HCT116 (cell line): ENCODE results near the gene GOLT1B. TPM values are rescaled to one million over a fixed set of nuclear protein-coding genes. Genes with fewer than 3 reads are reported as not detected.

Source experiments
- ATAC-seq: fragments of 200-7000 bp; cut with Tn5 transposase; 2 replicates; pipeline ENCODE4 v1.9.1; 2020; ENCODE audit warnings: mild to moderate bottlenecking, moderate library complexity
- BruUV-seq: library from RNA; stranded (reverse); fragments of 400-500 nt; replicated peaks from 2 replicates; lab custom pipeline; 2021; lab: Mats Ljungman, UMichigan
- CTCF ChIA-PET: fragments of 300-600 bp; sonication (Branson Sonifier 250); formaldehyde crosslinking; loops from one replicate; lab custom pipeline; 2021; ENCODE audit warnings: antibody characterized with exemption; lab: Charles Lee
- POLR2A ChIA-PET: fragments of 300-600, 350-600 bp; sonication (Branson Sonifier 250); formaldehyde crosslinking; loops from one replicate; lab custom pipeline; 2021; ENCODE audit warnings: antibody characterized with exemption; lab: Charles Lee
- RAD21 ChIA-PET, 2 experiments: fragments of 300-600 bp; sonication (Branson Sonifier 250); formaldehyde crosslinking; loops; one replicate each; lab custom pipeline; 2023; ENCODE audit warnings: low total read pairs in 2 of 2; ENCODE audit not compliant: uncharacterized antibody in 2 of 2, unreplicated experiment in 2 of 2, low non-redundant PET in 1 of 2; lab: Charles Lee
- DNase-seq: peaks from one replicate; pipeline ENCODE4 v3.0.0-alpha.2; 2010; ENCODE audit warnings: low read depth, low spot score
- H2AFZ ChIP-seq: fragments of 200-600 bp; shearing (Covaris generic), sonication (generic); 2 replicates; pipeline ENCODE4 v1.6.1; 2017; ENCODE audit warnings: low read depth, mixed run types, mixed read lengths, antibody characterized with exemption, low read length; ENCODE audit not compliant: poor library complexity, severe bottlenecking
- H3K27ac ChIP-seq: 2 replicates; pipeline ENCODE4 v1.5.1; 2012; ENCODE audit warnings: low read depth, low read length
- H3K27me3 ChIP-seq: fragments of 200-600 bp; sonication (generic); 2 replicates; pipeline ENCODE4 v1.6.1; 2016; ENCODE audit warnings: mixed run types, low read length, mixed read lengths; ENCODE audit not compliant: insufficient read depth
- H3K36me3 ChIP-seq, 2 experiments: fragments of 200-500 bp in 1 of 2; fragments of 200-600 bp in 1 of 2; sonication (Bioruptor generic) in 1 of 2; sonication (generic) in 1 of 2; 2 replicates each; pipeline versions ENCODE4 v1.5.1 to v1.6.1; 2014 to 2016; ENCODE audit warnings: low read length in 2 of 2, inconsistent platforms in 1 of 2, mixed read lengths in 1 of 2, mixed run types in 1 of 2; ENCODE audit not compliant: insufficient read depth in 2 of 2, control insufficient read depth in 1 of 2
- H3K4me1 ChIP-seq, 2 experiments: fragments of 200-600 bp in 1 of 2; sonication (generic) in 1 of 2; 2 replicates each; pipeline versions ENCODE4 v1.5.1 to v1.6.1; 2012 to 2017; ENCODE audit warnings: low read length in 2 of 2, inconsistent platforms in 1 of 2, mild to moderate bottlenecking in 1 of 2, mixed read lengths in 1 of 2, mixed run types in 1 of 2, moderate library complexity in 1 of 2; ENCODE audit not compliant: insufficient read depth in 2 of 2, control insufficient read depth in 1 of 2
- H3K4me2 ChIP-seq: fragments of 200-600 bp; sonication (generic); 2 replicates; pipeline ENCODE4 v1.6.1; 2017; ENCODE audit warnings: mixed run types, low read length, mixed read lengths
- H3K4me3 ChIP-seq, 2 experiments: fragments of 200-600 bp in 1 of 2; sonication (generic) in 1 of 2; replicated peaks in 1 of 2; 2 replicates each; pipeline ENCODE4 v1.5.1; 2011 to 2016; ENCODE audit warnings: low read length in 2 of 2, control low read depth in 1 of 2, low read depth in 1 of 2, mild to moderate bottlenecking in 1 of 2, mixed read lengths in 1 of 2, mixed run types in 1 of 2
- H3K79me2 ChIP-seq: fragments of 200-600 bp; sonication (generic); 2 replicates; pipeline ENCODE4 v1.6.1; 2017; ENCODE audit warnings: mild to moderate bottlenecking, mixed run types, low read length, moderate library complexity, mixed read lengths; ENCODE audit not compliant: insufficient read depth
- H3K9ac ChIP-seq: fragments of 200-600 bp; sonication (generic); 2 replicates; pipeline ENCODE4 v1.6.1; 2016; ENCODE audit warnings: low read length, mixed read lengths
- H3K9me2 ChIP-seq: fragments of 200-600 bp; sonication (generic), shearing (Covaris generic); 2 replicates; pipeline ENCODE4 v1.6.1; 2017; ENCODE audit warnings: mixed run types, mild to moderate bottlenecking, moderate library complexity; ENCODE audit not compliant: insufficient read depth
- H3K9me3 ChIP-seq, 2 experiments: fragments of 200-500 bp in 1 of 2; fragments of 200-600 bp in 1 of 2; sonication (Bioruptor generic) in 1 of 2; sonication (generic) in 1 of 2; 2 replicates each; pipeline ENCODE4 v1.6.1; 2014 to 2017; ENCODE audit warnings: low read length in 2 of 2, mixed read lengths in 2 of 2, inconsistent platforms in 1 of 2, low read depth in 1 of 2, mild to moderate bottlenecking in 1 of 2, mixed run types in 1 of 2, moderate library complexity in 1 of 2; ENCODE audit not compliant: control insufficient read depth in 1 of 2, insufficient read depth in 1 of 2
- H4K20me1 ChIP-seq: fragments of 200-600 bp; sonication (generic), shearing (Covaris generic); 2 replicates; pipeline ENCODE4 v1.6.1; 2017; ENCODE audit warnings: mixed run types, mild to moderate bottlenecking, moderate library complexity; ENCODE audit not compliant: insufficient read depth
- CBX3 ChIP-seq: IDR thresholded peaks from 2 replicates; pipeline ENCODE4 v1.6.1; 2012; ENCODE audit warnings: low read depth
- CEBPB ChIP-seq: IDR thresholded peaks from 2 replicates; pipeline ENCODE4 v1.6.1; 2012; ENCODE audit warnings: low read depth
- EGR1 ChIP-seq: IDR thresholded peaks from 2 replicates; pipeline ENCODE4 v1.6.1; 2012; ENCODE audit warnings: low read depth
- ELF1 ChIP-seq: IDR thresholded peaks from 2 replicates; pipeline ENCODE4 v1.6.1; 2012; ENCODE audit warnings: low read depth, borderline replicate concordance
- EZH2 ChIP-seq: fragments of 200-600 bp; sonication (generic); IDR thresholded peaks from 2 replicates; pipeline ENCODE4 v1.6.1; 2017; ENCODE audit warnings: antibody characterized with exemption, mixed run types
- JUND ChIP-seq: IDR thresholded peaks from 2 replicates; pipeline ENCODE4 v1.6.1; 2012
- POLR2AphosphoS5 ChIP-seq: IDR thresholded peaks from 2 replicates; pipeline ENCODE4 v1.6.1; 2011; ENCODE audit warnings: mild to moderate bottlenecking, low read depth, low read length, moderate library complexity
- RAD21 ChIP-seq: IDR thresholded peaks from 2 replicates; pipeline ENCODE4 v1.6.1; 2012; ENCODE audit warnings: low read depth, mild to moderate bottlenecking
- SIN3A ChIP-seq: IDR thresholded peaks from 2 replicates; pipeline ENCODE4 v1.6.1; 2012; ENCODE audit warnings: low read depth
- YY1 ChIP-seq: IDR thresholded peaks from 2 replicates; pipeline ENCODE4 v1.6.1; 2011; ENCODE audit warnings: low read length, low read depth, moderate library complexity, mild to moderate bottlenecking; ENCODE audit not compliant: insufficient replicate concordance; ENCODE audit errors: extremely low read depth
- intact Hi-C: fragments of 100-400 bp; cut with micrococcal nuclease; formaldehyde crosslinking; loops from 2 replicates; pipeline ENCODE4 v1.10.0; 2022
- total RNA-seq: library from RNA; stranded (reverse); gene quantifications from one replicate; pipeline ENCODE4 v1.2.1, GENCODE V29; 2021; ENCODE audit not compliant: unreplicated experiment
- TF ChIP-seq, protein P1 (sequence below): IDR thresholded peaks from 2 replicates; pipeline ENCODE4 v1.6.1; 2012

The GOLT1B gene
- total RNA-seq, 1 experiment from 2014 or later = 43.5 TPM

DNA sequence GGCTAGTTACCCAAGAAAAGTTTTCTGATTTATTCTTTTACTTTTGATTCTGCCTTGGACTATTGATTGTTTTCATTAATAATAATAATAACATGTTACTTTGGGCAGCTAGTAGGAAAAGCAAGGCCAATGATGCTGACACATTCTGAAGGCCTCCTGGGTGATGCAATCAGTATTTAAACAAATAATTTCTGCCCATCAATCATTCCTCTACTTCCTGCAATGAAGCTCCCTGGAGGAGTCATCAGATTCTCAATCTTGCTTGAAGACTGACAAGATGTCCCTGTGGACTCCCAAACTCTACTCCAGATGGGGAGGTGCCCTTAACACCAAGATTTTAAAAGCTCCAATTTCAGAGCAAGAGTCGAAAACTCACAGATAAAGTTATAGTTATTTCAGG is 24.5 kb downstream of the GOLT1B start, which contains the start of gene SPX:
Gene SPX, plus strand, starts transcription at position 244 of the 400 bp plus-strand sequence. CDS start 177 bp downstream, outside the sequence.
- ATAC-seq (no peak), DNase-seq (no peak)
- Histone ChIP-seq H4K20me1 (no peaks in the 10 kb centered on the region), H3K27me3 (no peaks in the 10 kb centered on the region), H3K4me3 (no peak within 1 kb of the TSS), H3K4me2 (no peak within 1 kb of the TSS), H3K36me3 (no peaks in the 10 kb centered on the region), H3K9me2 (no peaks in the 10 kb centered on the region), H2AFZ (no peak within 1 kb of the TSS), H3K79me2 (no peaks in the 10 kb centered on the region), H3K4me1 (no peaks in the 10 kb centered on the region), H3K9me3 (no peaks in the 10 kb centered on the region), H3K9ac (no peak within 1 kb of the TSS), H3K27ac (no peak within 1 kb of the TSS)
- intact Hi-C loops = no loop called here
- ChIA-PET POLR2A (no interaction called here), RAD21 (no interaction called here), CTCF (no interaction called here)
- no TSS peak for BruUV-seq
- TF ChIP-seq, protein P1, sequence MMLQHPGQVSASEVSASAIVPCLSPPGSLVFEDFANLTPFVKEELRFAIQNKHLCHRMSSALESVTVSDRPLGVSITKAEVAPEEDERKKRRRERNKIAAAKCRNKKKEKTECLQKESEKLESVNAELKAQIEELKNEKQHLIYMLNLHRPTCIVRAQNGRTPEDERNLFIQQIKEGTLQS = no peak; the same call in 1 of the 2 replicates
- 0 out of 2 replicates have a peak, but pooled peaks have one; percentile 56 for TF ChIP-seq CEBPB

DNA sequence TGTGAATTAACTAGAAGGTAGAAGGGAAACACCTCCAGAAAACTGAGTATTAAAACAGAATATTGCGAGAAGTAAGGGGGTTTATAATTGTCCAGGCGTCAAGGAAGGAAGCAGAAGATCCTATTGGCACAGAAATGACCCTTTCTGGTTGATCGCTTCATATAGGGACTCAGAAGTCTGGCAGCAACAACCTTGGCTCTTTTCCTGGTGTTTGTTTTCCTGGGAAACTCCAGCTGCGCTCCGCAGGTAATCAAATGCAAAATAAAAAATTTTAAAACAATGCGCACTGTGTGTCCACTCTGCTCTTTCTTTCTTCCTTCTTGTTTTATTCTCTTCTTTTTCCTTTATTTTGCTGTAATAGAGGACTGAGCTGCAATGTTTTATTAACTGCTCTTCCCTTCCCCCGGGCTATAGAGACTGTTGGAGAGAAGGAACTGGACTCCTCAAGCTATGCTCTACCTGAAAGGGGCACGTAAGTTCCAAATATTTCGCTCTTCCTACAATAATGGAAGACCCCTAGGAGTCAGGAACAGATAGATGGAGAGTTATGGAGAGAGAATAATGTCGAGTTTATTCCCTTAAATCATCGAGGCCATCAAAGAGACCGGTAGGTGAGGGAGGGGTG is 25.2 kb downstream of the GOLT1B start:
- Histone ChIP-seq H2AFZ (no peak overlapping the region), H3K27ac (no peak overlapping the region), H3K9ac (no peak overlapping the region), H3K27me3 (no peaks in the 10 kb centered on the region), H3K36me3 (no peaks in the 10 kb centered on the region), H3K9me2 (no peaks in the 10 kb centered on the region), H3K9me3 (no peaks in the 10 kb centered on the region), H3K4me2 (no peak overlapping the region), H3K4me3 (no peak overlapping the region), H3K4me1 (no peaks in the 10 kb centered on the region), H4K20me1 (no peaks in the 10 kb centered on the region), H3K79me2 (no peaks in the 10 kb centered on the region)
- ATAC-seq (no peak), DNase-seq (no peak)
- POLR2A ChIA-PET = no interaction called here
- BruUV-seq = no TSS peak
- CTCF ChIA-PET = no interaction called here
- RAD21 ChIA-PET = no interaction called here
- no peak for TF ChIP-seq EZH2
- TF ChIP-seq SIN3A = no peak
- no peak for TF ChIP-seq JUND
- no peak for TF ChIP-seq CEBPB
- no peak for TF ChIP-seq POLR2AphosphoS5
- TF ChIP-seq ELF1 = no peak
- no peak for TF ChIP-seq EGR1
- TF ChIP-seq YY1 = no peak
- no peak for TF ChIP-seq CBX3
- no peak for TF ChIP-seq RAD21
- intact Hi-C loops = no loop called here
